DMS79 treated with DMSO at 0.1 percent for 48 hours (cell line): Measurements from ENCODE around the gene KCNK1.

Experiments
- DNase-seq: peaks from one replicate; lab custom pipeline; 2025; lab: John Stamatoyannopoulos, UW

KCNK1 gene

GRCh38 chr1:233613252-233614172 lies at the start of gene KCNK1:
Gene KCNK1, plus strand, starts transcription at chr1:233614106. Its CDS starts 66 bp downstream, at chr1:233614172.
- peak; percentile 81 for DNase-seq

GRCh38 chr1:233565313-233565712 lies 48.6 kb upstream of the KCNK1 start:
- DNase-seq: no peak

GRCh38 chr1:233566886-233567285 lies 47.0 kb upstream of the KCNK1 start:
- no peak for DNase-seq

- no peak for DNase-seq
These were observed 44.3 kb upstream of the KCNK1 start for GRCh38 chr1:233569636-233570035.

GRCh38 chr1:233570216-233570615 lies 43.7 kb upstream of the KCNK1 start:
- no peak for DNase-seq

GRCh38 chr1:233570706-233571105 lies 43.2 kb upstream of the KCNK1 start:
- no peak for DNase-seq

GRCh38 chr1:233572896-233573295 lies 41.0 kb upstream of the KCNK1 start:
- DNase-seq: no peak

GRCh38 chr1:233575450-233575849 lies 38.5 kb upstream of the KCNK1 start:
- no peak for DNase-seq

GRCh38 chr1:233582439-233582838 lies 31.5 kb upstream of the KCNK1 start:
- no peak for DNase-seq

GRCh38 chr1:233584376-233584775 lies 29.5 kb upstream of the KCNK1 start:
- DNase-seq: no peak

- no peak for DNase-seq
These were observed 29.0 kb upstream of the KCNK1 start for GRCh38 chr1:233584931-233585330.

GRCh38 chr1:233586301-233586700 lies 27.6 kb upstream of the KCNK1 start:
- DNase-seq: no peak

GRCh38 chr1:233587196-233587595 lies 26.7 kb upstream of the KCNK1 start:
- no peak for DNase-seq

GRCh38 chr1:233587958-233588799 lies 25.7 kb upstream of the KCNK1 start:
- DNase-seq: peak; percentile 61

GRCh38 chr1:233597489-233597901 lies 16.4 kb upstream of the KCNK1 start:
- DNase-seq: no peak

GRCh38 chr1:233598891-233599541 lies 14.9 kb upstream of the KCNK1 start:
- no peak for DNase-seq

GRCh38 chr1:233599542-233600073 lies 14.3 kb upstream of the KCNK1 start:
- no peak for DNase-seq

GRCh38 chr1:233600488-233600887 lies 13.4 kb upstream of the KCNK1 start:
- no peak for DNase-seq

GRCh38 chr1:233603478-233603877 lies 10.4 kb upstream of the KCNK1 start:
- DNase-seq: no peak

- DNase-seq: no peak
These were observed 8.7 kb upstream of the KCNK1 start for GRCh38 chr1:233605205-233605604.

- no peak for DNase-seq
These were observed 7.1 kb upstream of the KCNK1 start for GRCh38 chr1:233606813-233607212.
